H1 (cell line): ENCODE measurements around the gene ZNF148. TPM values are rescaled to one million over a fixed set of nuclear protein-coding genes. Genes with fewer than 3 reads are reported as not detected.

Source experiments
- CTCF ChIA-PET: fragments of 300-600 bp; sonication (Branson Sonifier 250); formaldehyde crosslinking; loops from one replicate; lab custom pipeline; 2021; ENCODE audit not compliant: partially characterized antibody; lab: Charles Lee
- POLR2A ChIA-PET: fragments of 300-600 bp; sonication (Branson Sonifier 250); formaldehyde crosslinking; loops from one replicate; lab custom pipeline; 2021; ENCODE audit warnings: inconsistent platforms; ENCODE audit not compliant: partially characterized antibody; lab: Charles Lee
- DNase-seq, 2 experiments: peaks; one replicate each; pipeline versions ENCODE4 v3.0.0 to v3.0.0-alpha.2; 2010 to 2022; ENCODE audit warnings: low spot score in 2 of 2, low read depth in 1 of 2, mixed read lengths in 1 of 2
- FAIRE-seq: peaks from 2 replicates; lab custom pipeline; 2011; peaks lifted over from hg19 to GRCh38; lab: Jason Lieb, UNC
- H2AFZ ChIP-seq: 2 replicates; pipeline ENCODE4 v1.8.1; 2012; ENCODE audit warnings: low read length, inconsistent platforms
- H2AK5ac ChIP-seq: 2 replicates; pipeline ENCODE4 v1.6.1; 2013; ENCODE audit warnings: low read depth, low read length
- H2BK120ac ChIP-seq: replicated peaks from 2 replicates; pipeline ENCODE3; 2013; ENCODE audit warnings: low read depth, low read length, inconsistent platforms
- H2BK12ac ChIP-seq: 2 replicates; pipeline ENCODE4 v1.6.1; 2013; ENCODE audit warnings: low read depth, low read length
- H2BK15ac ChIP-seq: 2 replicates; pipeline ENCODE4 v1.6.1; 2013; ENCODE audit warnings: low read length
- H2BK20ac ChIP-seq: 2 replicates; pipeline ENCODE4 v1.6.1; 2013; ENCODE audit warnings: low read length
- H2BK5ac ChIP-seq: 2 replicates; pipeline ENCODE4 v1.6.1; 2013; ENCODE audit warnings: low read depth, low read length
- H3K14ac ChIP-seq: 2 replicates; pipeline ENCODE4 v1.6.1; 2013; ENCODE audit warnings: inconsistent platforms; ENCODE audit not compliant: insufficient read length
- H3K18ac ChIP-seq: 2 replicates; pipeline ENCODE4 v1.6.1; 2013; ENCODE audit warnings: low read length; ENCODE audit errors: extremely low read depth
- H3K23ac ChIP-seq: 2 replicates; pipeline ENCODE4 v1.6.1; 2013; ENCODE audit warnings: inconsistent platforms; ENCODE audit not compliant: insufficient read length
- H3K23me2 ChIP-seq: 2 replicates; pipeline ENCODE4 v1.6.1; 2013; ENCODE audit warnings: low read depth, low read length
- H3K27ac ChIP-seq: 2 replicates; pipeline ENCODE4 v1.6.1; 2011; ENCODE audit warnings: low read depth, low read length, inconsistent platforms
- H3K27me3 ChIP-seq, 4 experiments: replicated peaks in 1 of 4; 1 replicate in 1 of 4; 2 replicates in 3 of 4; pipeline versions ENCODE4 v1.6.1 to v1.8.1; 2011 to 2013; ENCODE audit warnings: low read length in 3 of 4, mild to moderate bottlenecking in 3 of 4, inconsistent platforms in 2 of 4, mixed read lengths in 2 of 4, moderate library complexity in 1 of 4; ENCODE audit not compliant: control insufficient read depth in 3 of 4, insufficient read depth in 3 of 4; ENCODE audit errors: extremely low read depth in 1 of 4
- H3K36me3 ChIP-seq, 4 experiments: 2 replicates each; pipeline versions ENCODE4 v1.6.1 to v1.8.1; 2011 to 2013; ENCODE audit warnings: mild to moderate bottlenecking in 4 of 4, low read length in 3 of 4, moderate library complexity in 2 of 4, control low read depth in 1 of 4, inconsistent platforms in 1 of 4; ENCODE audit not compliant: insufficient read depth in 4 of 4, control insufficient read depth in 2 of 4
- H3K4ac ChIP-seq: replicated peaks from 2 replicates; pipeline ENCODE3; 2013; ENCODE audit warnings: low read length, low read depth, mixed read lengths, inconsistent platforms; ENCODE audit not compliant: insufficient read length
- H3K4me1 ChIP-seq, 4 experiments: replicated peaks in 1 of 4; 1 replicate in 1 of 4; 2 replicates in 3 of 4; pipeline versions ENCODE4 v1.6.1 to v1.8.1; 2011 to 2013; ENCODE audit warnings: low read length in 3 of 4, inconsistent platforms in 2 of 4, mixed read lengths in 1 of 4; ENCODE audit not compliant: insufficient read depth in 4 of 4, control insufficient read depth in 3 of 4
- H3K4me2 ChIP-seq, 2 experiments: 2 replicates each; pipeline versions ENCODE4 v1.6.1 to v1.8.1; 2011 to 2013; ENCODE audit warnings: low read depth in 2 of 2, low read length in 2 of 2, control low read depth in 1 of 2, inconsistent platforms in 1 of 2, mild to moderate bottlenecking in 1 of 2; ENCODE audit not compliant: insufficient read depth in 1 of 2
- H3K4me3 ChIP-seq, 4 experiments: fragments of 200-600, 300-600 bp in 1 of 4; sonication (generic), shearing (Covaris generic), sonication (Bioruptor Twin) in 1 of 4; 2 replicates each; pipeline versions ENCODE4 v1.5.1 to v1.8.1; 2011 to 2016; ENCODE audit warnings: low read length in 4 of 4, low read depth in 3 of 4, control low read depth in 2 of 4, inconsistent platforms in 2 of 4, mild to moderate bottlenecking in 2 of 4, mixed read lengths in 1 of 4, moderate library complexity in 1 of 4; ENCODE audit not compliant: insufficient read depth in 2 of 4; ENCODE audit errors: extremely low read depth in 1 of 4
- H3K56ac ChIP-seq: replicated peaks from 2 replicates; pipeline ENCODE3; 2013; ENCODE audit warnings: low read depth, mild to moderate bottlenecking, mixed read lengths, low read length, inconsistent platforms; ENCODE audit not compliant: insufficient read length
- H3K79me1 ChIP-seq: 2 replicates; pipeline ENCODE4 v1.6.1; 2013; ENCODE audit warnings: low read depth, low read length, control low read depth
- H3K79me2 ChIP-seq, 2 experiments: 2 replicates each; pipeline versions ENCODE4 v1.6.1 to v1.8.1; 2012 to 2013; ENCODE audit warnings: low read length in 2 of 2, mild to moderate bottlenecking in 2 of 2, inconsistent platforms in 1 of 2; ENCODE audit not compliant: insufficient read depth in 2 of 2, control insufficient read depth in 1 of 2
- H3K9ac ChIP-seq, 4 experiments: replicated peaks in 1 of 4; 1 replicate in 1 of 4; 2 replicates in 3 of 4; pipeline versions ENCODE4 v1.6.1 to v1.8.1; 2011 to 2013; ENCODE audit warnings: low read depth in 3 of 4, low read length in 3 of 4, control low read depth in 2 of 4, mild to moderate bottlenecking in 2 of 4, moderate library complexity in 2 of 4, inconsistent platforms in 1 of 4; ENCODE audit errors: extremely low read depth in 1 of 4
- H3K9me3 ChIP-seq, 2 experiments: 2 replicates each; pipeline versions ENCODE4 v1.6.1 to v1.8.1; 2012 to 2013; ENCODE audit warnings: mild to moderate bottlenecking in 2 of 2, moderate library complexity in 2 of 2, control low read depth in 1 of 2, inconsistent platforms in 1 of 2, low read depth in 1 of 2, low read length in 1 of 2, mixed read lengths in 1 of 2; ENCODE audit not compliant: insufficient read depth in 2 of 2
- H4K20me1 ChIP-seq, 2 experiments: replicated peaks in 1 of 2; 2 replicates each; pipeline versions ENCODE3 to v1.8.1; 2011 to 2013; ENCODE audit warnings: inconsistent platforms in 2 of 2, low read length in 2 of 2, mild to moderate bottlenecking in 1 of 2; ENCODE audit not compliant: insufficient read depth in 2 of 2, control insufficient read depth in 1 of 2
- H4K5ac ChIP-seq: 2 replicates; pipeline ENCODE4 v1.6.1; 2013; ENCODE audit warnings: low read length, low read depth, mixed read lengths, inconsistent platforms; ENCODE audit not compliant: insufficient read length
- H4K8ac ChIP-seq: 2 replicates; pipeline ENCODE4 v1.8.0; 2013; ENCODE audit warnings: mild to moderate bottlenecking, moderate library complexity, low read length, inconsistent platforms; ENCODE audit not compliant: insufficient read depth; ENCODE audit errors: extremely low read depth
- H4K91ac ChIP-seq: replicated peaks from 2 replicates; pipeline ENCODE3; 2013; ENCODE audit warnings: low read length, mixed read lengths, inconsistent platforms; ENCODE audit not compliant: insufficient read length
- ATF2 ChIP-seq: IDR thresholded peaks from 2 replicates; pipeline ENCODE4 v1.6.1; 2012; ENCODE audit warnings: low read length, inconsistent platforms
- ATF3 ChIP-seq: IDR thresholded peaks from 2 replicates; pipeline ENCODE4 v1.6.1; 2011; ENCODE audit warnings: low read depth, mild to moderate bottlenecking, low read length; ENCODE audit not compliant: insufficient read depth
- BACH1 ChIP-seq: IDR thresholded peaks from 2 replicates; pipeline ENCODE4 v1.6.1; 2012; ENCODE audit warnings: low read length, improper control_type of control experiment
- CEBPB ChIP-seq: IDR thresholded peaks from 2 replicates; pipeline ENCODE4 v1.6.1; 2012; ENCODE audit warnings: low read depth, low read length
- JUND ChIP-seq: IDR thresholded peaks from 2 replicates; pipeline ENCODE4 v1.6.1; 2011; ENCODE audit warnings: mild to moderate bottlenecking, improper control_type of control experiment, low read length
- NANOG ChIP-seq: IDR thresholded peaks from 2 replicates; pipeline ENCODE4 v1.6.1; 2011; ENCODE audit warnings: low read length, low read depth, mild to moderate bottlenecking, inconsistent platforms; ENCODE audit not compliant: insufficient read depth, poor library complexity, severe bottlenecking
- PHF8 ChIP-seq: fragments of 200-600 bp; sonication (generic); conservative IDR thresholded peaks from 2 replicates; pipeline ENCODE4 v1.7.1; 2012; ENCODE audit warnings: low read depth, mild to moderate bottlenecking, inconsistent platforms, low read length, moderate library complexity
- RBBP5 ChIP-seq: IDR thresholded peaks from 2 replicates; pipeline ENCODE4 v1.7.1; 2012; ENCODE audit warnings: low read depth, mild to moderate bottlenecking, inconsistent platforms, low read length, moderate library complexity, borderline replicate concordance
- RNF2 ChIP-seq: fragments of 200-900, 300-1000 bp; sonication (generic); IDR thresholded peaks from 2 replicates; pipeline ENCODE4 v1.7.1; 2016; ENCODE audit warnings: borderline replicate concordance, low read depth, mild to moderate bottlenecking, antibody characterized with exemption, low read length; ENCODE audit not compliant: poor library complexity, severe bottlenecking; ENCODE audit errors: missing control alignments
- SP4 ChIP-seq: IDR thresholded peaks from 2 replicates; pipeline ENCODE4 v1.6.1; 2012; ENCODE audit warnings: low read length, inconsistent platforms
- TCF12 ChIP-seq: IDR thresholded peaks from 2 replicates; pipeline ENCODE4 v1.6.1; 2011; ENCODE audit warnings: low read depth, mild to moderate bottlenecking, low read length
- WGBS, 2 experiments: shearing (Covaris generic) in 1 of 2; methylation state at CpG; one replicate each; pipeline versions ENCODE4 v1.1.6 to v1.1.7; 2013 to 2015; ENCODE audit warnings: low lambda C conversion rate in 2 of 2, mixed read lengths in 2 of 2, inconsistent platforms in 1 of 2, low coverage in 1 of 2, missing lambda C conversion rate in 1 of 2; ENCODE audit not compliant: insufficient replicate concordance in 2 of 2, insufficient coverage in 1 of 2, insufficient read length in 1 of 2; ENCODE audit errors: extremely low coverage in 1 of 2, missing lambda C conversion rate in 1 of 2; 5-methylcytosine and 5-hydroxymethylcytosine counted together
- polyA plus RNA-seq, 7 experiments: library from polyadenylated mRNA; depleted of rRNA in 3 of 7; stranded (reverse) in 5 of 7; unstranded in 2 of 7; fragments of >200 nt in 5 of 7; fragments of 200-250 nt in 2 of 7; gene quantifications; 1 replicate in 5 of 7; 2 replicates in 1 of 7; 4 replicates in 1 of 7; pipeline versions ENCODE4 v1.2.1 to v1.2.3, GENCODE V29; 2011 to 2013; ENCODE audit warnings: missing spikeins in 2 of 7, mixed read lengths in 2 of 7
- total RNA-seq: library from RNA; stranded (reverse); fragmentation: NEBNext Ultra II Directional; extraction: Animal tissue kit (Norgen Biotek cat#: 25700); gene quantifications from 2 replicates; pipeline ENCODE4 v1.2.1, GENCODE V29; 2021

The ZNF148 gene
- total and polyA plus RNA-seq, 2 of the 8 experiments (the other 6 are each of a cell fraction or from before 2014, with no cell fraction given): 3.7 to 22.6 TPM

- Histone ChIP-seq H3K4me1 (no peaks in the 10 kb centered on the region), H3K4me2 (no peak overlapping the region), H4K8ac (no peak overlapping the region), H2BK12ac (no peak overlapping the region), H3K56ac (no peak overlapping the region), H3K23me2 (no peaks in the 10 kb centered on the region; the same call in 1 of the 2 replicates), H3K4me3 (no peak overlapping the region), H2BK20ac (no peak overlapping the region), H3K27me3 (no peaks in the 10 kb centered on the region), H4K20me1 (peaks cover 0 to 7% of the 10 kb centered on the region in 2 experiments), H2BK15ac (no peak overlapping the region), H4K91ac (no peak overlapping the region), H3K14ac (no peak overlapping the region), H2AK5ac (no peak overlapping the region), H3K27ac (no peak overlapping the region), H3K9ac (no peak overlapping the region), H2BK120ac (no peak overlapping the region), H2AFZ (no peak overlapping the region), H3K79me1 (peaks cover 8% of the 10 kb centered on the region), H4K5ac (no peak overlapping the region), H3K18ac (no peak overlapping the region), H3K9me3 (no peaks in the 10 kb centered on the region), H3K36me3 (no peaks in the 10 kb centered on the region), H3K4ac (no peak overlapping the region), H2BK5ac (no peak overlapping the region), H3K23ac (no peak overlapping the region), H3K79me2 (peaks cover 0 to 92% of the 10 kb centered on the region in 2 experiments; a peak in 3 of 4 replicates)
- 93% methylated on average over 9 of the region's 9 CpGs; no CpG with 5 or more reads in 1 of the 2 experiments for WGBS, 2 experiments
- DNase-seq (no peak), FAIRE-seq (no peak)
- ChIA-PET POLR2A (interaction anchor here (0.6 to 1.6 kb wide), 4 partner anchors 16 to 154 kb away, joined by 3 read pairs; partner anchors contain the start of gene ZNF148), CTCF (interaction anchor here (0.8 to 1.1 kb wide), 4 partner anchors 9 to 209 kb away, joined by 3 to 4 read pairs (median 4); no protein-coding TSS in a partner anchor)
- TF ChIP-seq PHF8: no peak
- TF ChIP-seq ATF3: no peak
- no peak for TF ChIP-seq BACH1
- TF ChIP-seq NANOG: no peak
- no peak for TF ChIP-seq RNF2
- no peak for TF ChIP-seq JUND
- no peak for TF ChIP-seq RBBP5
- TF ChIP-seq SP4: no peak
- no peak for TF ChIP-seq CEBPB
- TF ChIP-seq TCF12: no peak
- TF ChIP-seq ATF2: no peak
These were observed 15.4 kb downstream of the ZNF148 start for GRCh38 chr3:125359700-125360099.
